ENCODE data around the gene OR1M1. TPM values are rescaled to one million over a fixed set of nuclear protein-coding genes. Genes with fewer than 3 reads are reported as not detected.
"Not testable (repeated sequence)": the region's sequence is repeated elsewhere in the genome, so short reads cannot be mapped to it uniquely, and the experiment has no call there.

The OR1M1 gene
- total and polyA plus RNA-seq, 10 of the 15 experiments (the other 5 are each of a cell fraction or from before 2014, with no cell fraction given), result not detected

GRCh38 chr19:9070066-9070465, 16.8 kb upstream of the OR1M1 start:
- Histone ChIP-seq H3K9me3 (replicated peaks; ENCODE audit: control insufficient read depth, insufficient read depth, low read length) (no peaks in the 10 kb centered on the region; the same call in 2 of the 3 replicates), H3K9ac (ENCODE audit: control insufficient read depth, insufficient read depth, low read length) (no peak overlapping the region), H3K4me2 (ENCODE audit: control insufficient read depth, insufficient read depth) (no peak overlapping the region), H4K20me1 (ENCODE audit: control insufficient read depth, insufficient read depth) (no peaks in the 10 kb centered on the region), H3K27ac (ENCODE audit: control insufficient read depth, insufficient read depth) (no peak overlapping the region), H3K79me2 (ENCODE audit: control insufficient read depth, insufficient read depth, low read length) (no peaks in the 10 kb centered on the region), H3K4me3 (no peak overlapping the region), H3K4me1 (ENCODE audit: control insufficient read depth, insufficient read depth, low read length) (no peaks in the 10 kb centered on the region), H3K27me3 (replicated peaks in 1 of 2; ENCODE audit: control insufficient read depth in 2 of 2, insufficient read depth in 2 of 2, low read length in 1 of 2) (no peaks in the 10 kb centered on the region), H3K36me3 (ENCODE audit: control insufficient read depth in 2 of 2, insufficient read depth in 2 of 2, low read length in 1 of 2) (no peaks in the 10 kb centered on the region), H2AFZ (ENCODE audit: control insufficient read depth, low read depth, low read length) (no peak overlapping the region)
- in situ Hi-C loops (cut with MboI) (no loop called here), intact Hi-C loops (cut with micrococcal nuclease; ENCODE audit: unreplicated experiment) (loop anchor here (10.0 kb wide), 1 partner anchor 415 kb away; no protein-coding TSS in a partner anchor)
- TF ChIP-seq ZSCAN29 (IDR thresholded peaks at IDR 0.05) (no peak), NFIC (IDR thresholded peaks at IDR 0.05; ENCODE audit: low read depth, low read length) (no peak), ZNF217 (IDR thresholded peaks at IDR 0.05) (no peak), EGR1 (IDR thresholded peaks at IDR 0.05; ENCODE audit: borderline replicate concordance in 1 of 2, low read depth in 2 of 2, low read length in 2 of 2) (no peak), KLF5 (IDR thresholded peaks at IDR 0.05; ENCODE audit: partially characterized antibody) (no peak), TAF1 (IDR thresholded peaks at IDR 0.05; ENCODE audit: borderline replicate concordance, low read depth, low read length) (no peak), SMC3 (IDR thresholded peaks at IDR 0.05; ENCODE audit: borderline replicate concordance, low read length) (no peak), ZNF207 (IDR thresholded peaks at IDR 0.05; ENCODE audit: borderline replicate concordance) (no peak), ZNF274 (IDR thresholded peaks at IDR 0.05; ENCODE audit: insufficient read depth, insufficient read length) (no peak), BRCA1 (IDR thresholded peaks at IDR 0.05; ENCODE audit: low read depth, low read length) (no peak), BCL11A (IDR thresholded peaks at IDR 0.05; ENCODE audit: low read depth, low read length) (no peak), SRF (IDR thresholded peaks at IDR 0.05; ENCODE audit: low read depth in 2 of 2, low read length in 2 of 2) (no peak), PML (IDR thresholded peaks at IDR 0.05; ENCODE audit: low read length) (no peak)
- FAIRE-seq (no peak), ATAC-seq (no peak), DNase-seq (ENCODE audit: low read depth, low spot score) (no peak)
- BruUV-seq (replicated peaks), result no TSS peak
- ChIA-PET RAD21 (ENCODE audit: unreplicated experiment) (no interaction called here), SMC1A (ENCODE audit: uncharacterized antibody, unreplicated experiment) (no interaction called here), POLR2A (no interaction called here), CTCF (no interaction called here)
- WGBS (ENCODE audit: insufficient coverage, insufficient replicate concordance, low lambda C conversion rate, missing lambda C conversion rate), result 29% methylated on average over 5 of the region's 5 CpGs

GRCh38 chr19:9071720-9072119, 15.1 kb upstream of the OR1M1 start:
- POLR2A ChIA-PET; RAD21 ChIA-PET (ENCODE audit: unreplicated experiment); H3K4me1 ChIP-seq (ENCODE audit: control insufficient read depth, insufficient read depth, low read length); H3K4me2 ChIP-seq (ENCODE audit: control insufficient read depth, insufficient read depth); H4K20me1 ChIP-seq (ENCODE audit: control insufficient read depth, insufficient read depth); H3K9me3 ChIP-seq (replicated peaks; ENCODE audit: control insufficient read depth, insufficient read depth, low read length); H3K36me3 ChIP-seq (ENCODE audit: control insufficient read depth in 2 of 2, insufficient read depth in 2 of 2, low read length in 1 of 2); in situ Hi-C loops (cut with MboI); FAIRE-seq; H3K9ac ChIP-seq (ENCODE audit: control insufficient read depth, insufficient read depth, low read length); H3K79me2 ChIP-seq (ENCODE audit: control insufficient read depth, insufficient read depth, low read length); H2AFZ ChIP-seq (ENCODE audit: control insufficient read depth, low read depth, low read length); SMC1A ChIA-PET (ENCODE audit: uncharacterized antibody, unreplicated experiment); DNase-seq (ENCODE audit: low read depth, low spot score); CTCF ChIA-PET; ATAC-seq; H3K4me3 ChIP-seq; BruUV-seq (replicated peaks); H3K27me3 ChIP-seq (replicated peaks in 1 of 2; ENCODE audit: control insufficient read depth in 2 of 2, insufficient read depth in 2 of 2, low read length in 1 of 2); H3K27ac ChIP-seq (ENCODE audit: control insufficient read depth, insufficient read depth): not testable (repeated sequence)
- intact Hi-C loops (cut with micrococcal nuclease; ENCODE audit: unreplicated experiment), result loop anchor here (10.0 kb wide), 1 partner anchor 417 kb away; no protein-coding TSS in a partner anchor
- WGBS (ENCODE audit: insufficient coverage, insufficient replicate concordance, low lambda C conversion rate, missing lambda C conversion rate), result 33% methylated on average over 6 of the region's 6 CpGs

All from GM12878 (cell line).